HFFc6 (cell line): ENCODE measurements around the gene NAA40. TPM values are rescaled to one million over a fixed set of nuclear protein-coding genes. Genes with fewer than 3 reads are reported as not detected.

Source experiments
- DNase-seq: peaks from one replicate; pipeline ENCODE4 v3.0.0-alpha.2; 2018
- H3K27ac Mint-ChIP-seq: 2 replicates; pipeline ENCODE4 v1.8.0; 2020; ENCODE audit warnings: mild to moderate bottlenecking, mixed read lengths
- H3K27me3 Mint-ChIP-seq: 2 replicates; pipeline ENCODE4 v1.8.0; 2021; ENCODE audit warnings: mild to moderate bottlenecking, moderate library complexity, mixed read lengths; ENCODE audit not compliant: insufficient read depth
- H3K36me3 Mint-ChIP-seq: 2 replicates; pipeline ENCODE4 v1.8.0; 2021; ENCODE audit warnings: low read depth, mixed read lengths
- H3K4me1 Mint-ChIP-seq: 2 replicates; pipeline ENCODE4 v1.8.0; 2020; ENCODE audit warnings: low read depth, mixed read lengths
- H3K4me3 Mint-ChIP-seq: 2 replicates; pipeline ENCODE4 v1.8.0; 2020; ENCODE audit warnings: mild to moderate bottlenecking, moderate library complexity, mixed read lengths
- H3K9me3 Mint-ChIP-seq: 2 replicates; pipeline ENCODE4 v1.8.0; 2020; ENCODE audit warnings: mild to moderate bottlenecking, mixed read lengths
- CTCF ChIP-seq: fragments of 200-600 bp; sonication (generic); IDR thresholded peaks from 2 replicates; pipeline ENCODE4 v1.5.0; 2021; ENCODE audit warnings: antibody characterized with exemption, mild to moderate bottlenecking
- total RNA-seq, 6 experiments: library from RNA; stranded (reverse); fragmentation: NEBNext Ultra II Directional; extraction: Animal tissue kit (Norgen Biotek cat#: 25700); gene quantifications; 2 replicates in 1 of 6; 3 replicates in 5 of 6; pipeline ENCODE4 v1.2.3, GENCODE V29; 2021

Gene NAA40
- total RNA-seq, 6 experiments from 2014 or later, result 15.7 to 19.3 (median 17.6) TPM

GRCh38 chr11:63920126-63920938 lies 18.5 kb upstream of the NAA40 start:
- H3K4me3 Mint-ChIP-seq, result no peak overlapping the region
- peaks cover 9% of the 10 kb centered on the region for H3K27me3 Mint-ChIP-seq
- H3K36me3 Mint-ChIP-seq, result no peaks in the 10 kb centered on the region; the same call in 1 of the 2 replicates
- no peak for TF ChIP-seq CTCF
- no peaks in the 10 kb centered on the region for H3K9me3 Mint-ChIP-seq
- no peak overlapping the region for H3K27ac Mint-ChIP-seq
- H3K4me1 Mint-ChIP-seq, result peaks cover 6% of the 10 kb centered on the region; the same call in 1 of the 2 replicates
- no peak for DNase-seq

GRCh38 chr11:63920939-63921417 lies 17.8 kb upstream of the NAA40 start:
- DNase-seq, result no peak
- H3K36me3 Mint-ChIP-seq, result no peaks in the 10 kb centered on the region; the same call in 1 of the 2 replicates
- no peak overlapping the region for H3K27ac Mint-ChIP-seq
- H3K9me3 Mint-ChIP-seq, result no peaks in the 10 kb centered on the region
- H3K4me3 Mint-ChIP-seq, result no peak overlapping the region
- peaks cover 6% of the 10 kb centered on the region; the same call in 1 of the 2 replicates for H3K4me1 Mint-ChIP-seq
- peak; percentile 59 for TF ChIP-seq CTCF
- peaks cover 11% of the 10 kb centered on the region for H3K27me3 Mint-ChIP-seq

GRCh38 chr11:63922673-63923192 lies 16.1 kb upstream of the NAA40 start:
- Mint-ChIP-seq H3K9me3 (no peaks in the 10 kb centered on the region), H3K4me3 (no peak overlapping the region), H3K27ac (no peak overlapping the region), H3K27me3 (peaks cover 13% of the 10 kb centered on the region), H3K36me3 (no peaks in the 10 kb centered on the region; the same call in 1 of the 2 replicates), H3K4me1 (peaks cover 6% of the 10 kb centered on the region; the same call in 1 of the 2 replicates)
- TF ChIP-seq CTCF, result no peak
- DNase-seq, result no peak

GRCh38 chr11:63923319-63923718 lies 15.5 kb upstream of the NAA40 start:
- no peaks in the 10 kb centered on the region; the same call in 1 of the 2 replicates for H3K36me3 Mint-ChIP-seq
- TF ChIP-seq CTCF, result no peak
- H3K27ac Mint-ChIP-seq, result no peak overlapping the region
- peaks cover 13% of the 10 kb centered on the region for H3K27me3 Mint-ChIP-seq
- DNase-seq, result no peak
- peaks cover 6% of the 10 kb centered on the region; the same call in 1 of the 2 replicates for H3K4me1 Mint-ChIP-seq
- no peak overlapping the region for H3K4me3 Mint-ChIP-seq
- no peaks in the 10 kb centered on the region for H3K9me3 Mint-ChIP-seq

- H3K27ac Mint-ChIP-seq, result no peak overlapping the region
- H3K9me3 Mint-ChIP-seq, result no peaks in the 10 kb centered on the region
- peaks cover 11% of the 10 kb centered on the region for H3K27me3 Mint-ChIP-seq
- no peak for TF ChIP-seq CTCF
- no peak for DNase-seq
- peaks cover 6% of the 10 kb centered on the region for H3K4me1 Mint-ChIP-seq
- H3K36me3 Mint-ChIP-seq, result no peaks in the 10 kb centered on the region; the same call in 1 of the 2 replicates
- no peak overlapping the region for H3K4me3 Mint-ChIP-seq
These were observed 9.2 kb upstream of the NAA40 start for GRCh38 chr11:63929616-63930015.
